Neural crest cell (in vitro differentiated cells): ENCODE measurements around the gene ADI1. TPM values are rescaled to one million over a fixed set of nuclear protein-coding genes. Genes with fewer than 3 reads are reported as not detected.
"Not testable (repeated sequence)": the region's sequence is repeated elsewhere in the genome, so short reads cannot be mapped to it uniquely, and the experiment has no call there.

Source experiments
- DNase-seq: peaks from one replicate; pipeline ENCODE4 v3.0.0; 2021; ENCODE audit warnings: low read depth, mixed read lengths, low spot score
- H3K27ac Mint-ChIP-seq: one replicate; pipeline ENCODE4 v1.8.0; 2021; ENCODE audit warnings: mild to moderate bottlenecking, mixed read lengths; ENCODE audit not compliant: unreplicated experiment
- H3K27me3 Mint-ChIP-seq: 2 replicates; pipeline ENCODE4 v1.8.0; 2021; ENCODE audit warnings: low read depth, mild to moderate bottlenecking, mixed read lengths
- H3K36me3 Mint-ChIP-seq: 2 replicates; pipeline ENCODE4 v1.8.0; 2021; ENCODE audit warnings: low read depth, mild to moderate bottlenecking, mixed read lengths
- H3K4me1 Mint-ChIP-seq: 2 replicates; pipeline ENCODE4 v1.8.0; 2021; ENCODE audit warnings: mixed read lengths
- H3K4me3 Mint-ChIP-seq: one replicate; pipeline ENCODE4 v1.8.0; 2021; ENCODE audit warnings: mild to moderate bottlenecking, mixed read lengths
- H3K9me3 Mint-ChIP-seq: 2 replicates; pipeline ENCODE4 v1.8.0; 2021; ENCODE audit warnings: mixed read lengths
- CTCF ChIP-seq: fragments of 200-600 bp; sonication (generic); conservative IDR thresholded peaks from 2 replicates; pipeline ENCODE4 v1.5.0; 2021; ENCODE audit warnings: antibody characterized with exemption, mild to moderate bottlenecking
- total RNA-seq: library from RNA; stranded (reverse); gene quantifications from 2 replicates; pipeline ENCODE4 v1.2.1, GENCODE V29; 2021

Gene ADI1
- total RNA-seq, 1 donor from 2014 or later: 32.8 TPM

- no peak for DNase-seq
- Mint-ChIP-seq H3K4me3 (peak overlapping the region; percentile 85), H3K9me3 (peaks cover 3% of the 10 kb centered on the region), H3K36me3 (peaks cover 20% of the 10 kb centered on the region), H3K4me1 (peaks cover 25% of the 10 kb centered on the region), H3K27me3 (no peaks in the 10 kb centered on the region), H3K27ac (peak overlapping the region; percentile 21)
- no peak for TF ChIP-seq CTCF
These were observed 1.3 kb downstream of the ADI1 start for GRCh38 chr2:3517948-3518495.

- Mint-ChIP-seq H3K36me3 (peaks cover 23% of the 10 kb centered on the region), H3K4me1 (peaks cover 28% of the 10 kb centered on the region), H3K27ac (no peak overlapping the region), H3K9me3 (peaks cover 3% of the 10 kb centered on the region), H3K27me3 (no peaks in the 10 kb centered on the region), H3K4me3 (peak overlapping the region; percentile 85)
- DNase-seq: no peak
- no peak for TF ChIP-seq CTCF
These were observed 2.5 kb downstream of the ADI1 start for GRCh38 chr2:3516831-3517230.

- peaks cover 20% of the 10 kb centered on the region for H3K4me1 Mint-ChIP-seq
- not testable (repeated sequence) for H3K9me3 Mint-ChIP-seq, H3K27me3 Mint-ChIP-seq, DNase-seq, H3K27ac Mint-ChIP-seq
- peaks cover 33% of the 10 kb centered on the region for H3K36me3 Mint-ChIP-seq
- peak overlapping the region; percentile 62 for H3K4me3 Mint-ChIP-seq
These were observed 3.9 kb downstream of the ADI1 start for GRCh38 chr2:3515438-3515837.

GRCh38 chr2:3513026-3513810, 6.1 kb downstream of the ADI1 start:
- TF ChIP-seq CTCF: no peak
- no peaks in the 10 kb centered on the region for H3K27me3 Mint-ChIP-seq
- H3K4me3 Mint-ChIP-seq: no peak overlapping the region
- no peak overlapping the region for H3K27ac Mint-ChIP-seq
- no peak for DNase-seq
- peaks cover 7% of the 10 kb centered on the region for H3K9me3 Mint-ChIP-seq
- H3K4me1 Mint-ChIP-seq: peaks cover 12% of the 10 kb centered on the region
- peaks cover 43% of the 10 kb centered on the region for H3K36me3 Mint-ChIP-seq

GRCh38 chr2:3512086-3512485, 7.2 kb downstream of the ADI1 start:
- Mint-ChIP-seq H3K27ac (peak overlapping the region; percentile 27), H3K27me3 (no peaks in the 10 kb centered on the region), H3K4me3 (no peak overlapping the region), H3K9me3 (peaks cover 7% of the 10 kb centered on the region), H3K36me3 (peaks cover 42% of the 10 kb centered on the region), H3K4me1 (peaks cover 7% of the 10 kb centered on the region)
- DNase-seq: no peak
- no peak for TF ChIP-seq CTCF

GRCh38 chr2:3505771-3506170, 13.6 kb downstream of the ADI1 start:
- no peak overlapping the region for H3K4me3 Mint-ChIP-seq
- peaks cover 3% of the 10 kb centered on the region for H3K9me3 Mint-ChIP-seq
- H3K36me3 Mint-ChIP-seq: peaks cover 40% of the 10 kb centered on the region
- H3K27ac Mint-ChIP-seq: no peak overlapping the region
- no peaks in the 10 kb centered on the region for H3K4me1 Mint-ChIP-seq
- TF ChIP-seq CTCF: no peak
- H3K27me3 Mint-ChIP-seq: no peaks in the 10 kb centered on the region
- no peak for DNase-seq
